K562 (cell line): ENCODE data around the gene ENDOD1. TPM values are rescaled to one million over a fixed set of nuclear protein-coding genes. Genes with fewer than 3 reads are reported as not detected.

Source experiments
- EP400 ChIP-seq: fragments of 450-650 bp; IDR thresholded peaks from 2 replicates; pipeline ENCODE4 v1.6.1; 2017; ENCODE audit warnings: antibody characterized with exemption, mild to moderate bottlenecking, moderate library complexity
- ETS2 ChIP-seq: IDR thresholded peaks from 2 replicates; pipeline ENCODE4 v1.6.1; 2016; ENCODE audit warnings: borderline replicate concordance, missing genetic modification characterization, mild to moderate bottlenecking, moderate library complexity, missing compliant biosample characterization; ENCODE audit not compliant: poor library complexity, severe bottlenecking
- FUS ChIP-seq: fragments of 200-400 bp; formaldehyde crosslinking; optimal IDR thresholded peaks from 2 replicates; pipeline ENCODE3; 2017; ENCODE audit warnings: low read depth, low read length
- HDAC2 ChIP-seq: fragments of 450-650 bp; IDR thresholded peaks from 2 replicates; pipeline ENCODE4 v1.6.1; 2016; ENCODE audit warnings: mild to moderate bottlenecking
- HINFP ChIP-seq: fragments of 450-650 bp; conservative IDR thresholded peaks from 2 replicates; pipeline ENCODE4 v1.6.1; 2016; ENCODE audit warnings: missing genetic modification characterization, low read depth, mild to moderate bottlenecking, control low read depth, missing compliant biosample characterization
- KLF1 ChIP-seq: fragments of 450-650 bp; IDR thresholded peaks from 2 replicates; pipeline ENCODE4 v1.6.1; 2016; ENCODE audit warnings: missing genetic modification characterization, missing compliant biosample characterization
- MTA3 ChIP-seq: fragments of 450-650 bp; formaldehyde crosslinking; IDR thresholded peaks from 2 replicates; pipeline ENCODE4 v1.6.1; 2017; ENCODE audit warnings: mild to moderate bottlenecking, borderline replicate concordance
- PHTF2 ChIP-seq: fragments of 250-450 bp; sonication (Bioruptor Pico); IDR thresholded peaks from 2 replicates; pipeline ENCODE4 v1.5.0; 2021; ENCODE audit warnings: mild to moderate bottlenecking
- PPARD ChIP-seq: fragments of 250-450 bp; sonication (Bioruptor Pico); IDR thresholded peaks from 2 replicates; pipeline ENCODE4 v1.8.0; 2022; ENCODE audit warnings: inconsistent platforms, mild to moderate bottlenecking, moderate library complexity
- PTBP1 ChIP-seq: fragments of 200-400 bp; formaldehyde crosslinking; IDR thresholded peaks from 2 replicates; pipeline ENCODE4 v1.6.1; 2017; ENCODE audit warnings: low read depth, low read length
- RAD51 ChIP-seq: fragments of 450-650 bp; IDR thresholded peaks from 2 replicates; pipeline ENCODE4 v1.7.1; 2016; ENCODE audit warnings: low read depth, mild to moderate bottlenecking, borderline replicate concordance
- SP2 ChIP-seq: IDR thresholded peaks from 2 replicates; pipeline ENCODE4 v1.6.1; 2011; ENCODE audit warnings: mild to moderate bottlenecking, low read depth, low read length, moderate library complexity; ENCODE audit not compliant: poor library complexity, severe bottlenecking; ENCODE audit errors: extremely low read depth
- SRSF9 ChIP-seq: fragments of 200-400 bp; formaldehyde crosslinking; IDR thresholded peaks from 2 replicates; pipeline ENCODE4 v1.6.1; 2017; ENCODE audit warnings: low read depth, low read length, borderline replicate concordance
- TFAM ChIP-seq: fragments of 250-450 bp; sonication (Bioruptor Pico); conservative IDR thresholded peaks from 2 replicates; pipeline ENCODE4 v1.5.0; 2021; ENCODE audit warnings: mild to moderate bottlenecking, moderate library complexity
- THRAP3 ChIP-seq: fragments of 450-650 bp; IDR thresholded peaks from 2 replicates; pipeline ENCODE4 v1.6.1; 2016; ENCODE audit warnings: mild to moderate bottlenecking, inconsistent platforms, borderline replicate concordance
- TRIM24 ChIP-seq, 2 experiments: fragments of 450-650 bp; IDR thresholded peaks; 2 replicates each; pipeline ENCODE4 v1.6.1; 2016
- TSC22D4 ChIP-seq: fragments of 450-650 bp; IDR thresholded peaks from 2 replicates; pipeline ENCODE4 v1.6.1; 2016; ENCODE audit warnings: missing genetic modification characterization, missing biosample characterization, control low read depth
- ZBTB12 ChIP-seq: fragments of 250-450 bp; sonication (Bioruptor Pico); IDR thresholded peaks from 2 replicates; pipeline ENCODE4 v1.4.0; 2020
- ZFP1 ChIP-seq: fragments of 450-650 bp; formaldehyde crosslinking; IDR thresholded peaks from 2 replicates; pipeline ENCODE4 v1.4.0; 2020; ENCODE audit warnings: mild to moderate bottlenecking, mixed read lengths
- ZNF174 ChIP-seq: fragments of 250-450 bp; sonication (Bioruptor Pico); IDR thresholded peaks from 2 replicates; pipeline ENCODE4 v1.4.0; 2020; ENCODE audit warnings: mild to moderate bottlenecking
- ZNF232 ChIP-seq: sonication (generic); formaldehyde crosslinking; IDR thresholded peaks from 2 replicates; pipeline ENCODE4 v1.8.0; 2022; ENCODE audit warnings: mild to moderate bottlenecking, missing genetic modification reagents
- ZNF239 ChIP-seq: fragments of 250-450 bp; sonication (Bioruptor Pico); IDR thresholded peaks from 2 replicates; pipeline ENCODE4 v1.4.0; 2020; ENCODE audit warnings: mild to moderate bottlenecking
- ZNF274 ChIP-seq: IDR thresholded peaks from 2 replicates; pipeline ENCODE4 v1.6.1; 2011; ENCODE audit warnings: low read depth, mild to moderate bottlenecking, low read length, moderate library complexity, borderline replicate concordance
- ZNF586 ChIP-seq: fragments of 450-650 bp; formaldehyde crosslinking; conservative IDR thresholded peaks from 2 replicates; pipeline ENCODE4 v1.4.0; 2020; ENCODE audit warnings: mild to moderate bottlenecking, moderate library complexity
- ZNF592 ChIP-seq: fragments of 450-650 bp; IDR thresholded peaks from 2 replicates; pipeline ENCODE4 v1.6.1; 2017; ENCODE audit warnings: antibody characterized with exemption, mild to moderate bottlenecking
- polyA plus RNA-seq, 8 experiments: library from polyadenylated mRNA; depleted of rRNA in 4 of 8; stranded (reverse) in 5 of 8; unstranded in 3 of 8; fragments of >200 nt; fragmentation: Nextera tagmentation in 2 of 8; fragmentation: Illumina TruSeq in 1 of 8; extraction: Ambion mirVana in 2 of 8; extraction: Trizol in 1 of 8; gene quantifications; 2 replicates each; pipeline versions ENCODE4 v1.2.1 to v1.2.3, GENCODE V29; 2011 to 2014; ENCODE audit warnings: inconsistent platforms in 1 of 8, missing spikeins in 1 of 8
- total RNA-seq, 7 experiments: library from RNA; depleted of rRNA in 6 of 7; stranded (reverse); fragments of >200 nt in 6 of 7; fragmentation: Illumina TruSeq in 2 of 7; extraction: Trizol in 2 of 7; gene quantifications; 2 replicates each; pipeline versions ENCODE4 v1.2.1 to v1.2.3, GENCODE V29; 2011 to 2021; ENCODE audit warnings: low replicate concordance in 1 of 7

The ENDOD1 gene
- total and polyA plus RNA-seq, 9 of the 15 experiments (the other 6 are each of a cell fraction or from before 2014, with no cell fraction given): 4.2 to 11.8 (median 9.3) TPM

- no peak for TF ChIP-seq PPARD
- TF ChIP-seq SRSF9: no peak
- TF ChIP-seq ZFP1 (CRISPR knock-in tag): no peak
- TF ChIP-seq ZNF592: no peak
- TF ChIP-seq TFAM: no peak
- TF ChIP-seq ZNF586: no peak
- TF ChIP-seq PTBP1: no peak
- no peak for TF ChIP-seq HINFP
- TF ChIP-seq RAD51: no peak
- TF ChIP-seq HDAC2: peak; percentile 92
- no peak for TF ChIP-seq FUS
- no peak; the same call in 1 of the 2 replicates for TF ChIP-seq ZNF274
- no peak for TF ChIP-seq ZNF232 (CRISPR knock-in tag)
- TF ChIP-seq ZNF239 (CRISPR knock-in tag): peak; percentile 68
- no peak for TF ChIP-seq KLF1 (tag)
- 0 out of 2 replicates have a peak, but pooled peaks have one; percentile 69 for TF ChIP-seq PHTF2
- TF ChIP-seq ZNF174: no peak
- TF ChIP-seq TRIM24 (IDR thresholded peaks at IDR 0.05): peak; percentile 93 to 97
- TF ChIP-seq ZBTB12 (CRISPR knock-in tag): no peak
- no peak for TF ChIP-seq TSC22D4 (tag)
- no peak for TF ChIP-seq THRAP3
- TF ChIP-seq ETS2 (tag): no peak
- TF ChIP-seq SP2: no peak
- TF ChIP-seq EP400: peak; percentile 52
- TF ChIP-seq MTA3: 0 out of 2 replicates have a peak, but pooled peaks have one; percentile 46
These were observed 10.6 kb downstream of the ENDOD1 start (continued) for GRCh38 chr11:95100191-95100648.
